ENCODE data around the gene C2.
"Not testable (repeated sequence)": the region's sequence is repeated elsewhere in the genome, so short reads cannot be mapped to it uniquely, and the experiment has no call there.

C2 gene

DNA sequence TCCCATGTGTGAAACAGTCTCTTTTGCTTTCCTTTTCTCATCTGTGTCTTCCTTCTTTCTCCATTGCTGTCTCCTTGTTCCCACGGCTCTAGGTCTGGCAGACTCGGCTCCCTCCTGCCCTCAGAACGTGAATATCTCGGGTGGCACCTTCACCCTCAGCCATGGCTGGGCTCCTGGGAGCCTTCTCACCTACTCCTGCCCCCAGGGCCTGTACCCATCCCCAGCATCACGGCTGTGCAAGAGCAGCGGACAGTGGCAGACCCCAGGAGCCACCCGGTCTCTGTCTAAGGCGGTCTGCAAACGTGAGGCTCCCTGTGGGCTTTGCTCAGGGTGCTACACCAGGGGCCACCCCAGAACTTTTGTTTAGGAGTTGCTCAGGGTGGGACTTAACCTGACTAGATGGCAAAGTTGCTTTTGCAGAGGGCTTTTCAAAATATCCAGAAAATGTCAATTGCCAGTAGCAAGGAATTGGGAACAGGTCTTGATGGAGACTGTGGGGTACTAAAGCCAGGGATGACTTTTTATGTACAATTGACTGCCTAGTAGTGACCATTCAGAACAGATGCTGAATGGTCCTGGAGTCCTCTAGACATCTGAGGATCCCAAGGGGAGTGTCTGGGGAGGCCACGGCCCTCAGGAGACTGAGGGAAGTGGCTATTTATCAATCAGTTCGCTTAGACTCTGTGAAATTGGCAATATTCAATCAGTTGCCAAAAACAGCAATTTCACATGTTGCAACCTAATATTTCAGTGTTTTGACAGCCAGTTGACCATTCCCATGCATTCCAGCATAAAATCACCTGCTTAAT lies 550 bp downstream of the C2 start:
- no peak for DNase-seq

DNA sequence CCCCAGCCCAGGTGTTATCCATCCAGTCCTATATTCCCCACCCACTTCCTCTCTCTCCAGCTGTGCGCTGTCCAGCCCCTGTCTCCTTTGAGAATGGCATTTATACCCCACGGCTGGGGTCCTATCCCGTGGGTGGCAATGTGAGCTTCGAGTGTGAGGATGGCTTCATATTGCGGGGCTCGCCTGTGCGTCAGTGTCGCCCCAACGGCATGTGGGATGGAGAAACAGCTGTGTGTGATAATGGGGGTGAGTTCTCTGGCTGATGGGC lies 1.1 kb downstream of the C2 start:
- DNase-seq = no peak

DNA sequence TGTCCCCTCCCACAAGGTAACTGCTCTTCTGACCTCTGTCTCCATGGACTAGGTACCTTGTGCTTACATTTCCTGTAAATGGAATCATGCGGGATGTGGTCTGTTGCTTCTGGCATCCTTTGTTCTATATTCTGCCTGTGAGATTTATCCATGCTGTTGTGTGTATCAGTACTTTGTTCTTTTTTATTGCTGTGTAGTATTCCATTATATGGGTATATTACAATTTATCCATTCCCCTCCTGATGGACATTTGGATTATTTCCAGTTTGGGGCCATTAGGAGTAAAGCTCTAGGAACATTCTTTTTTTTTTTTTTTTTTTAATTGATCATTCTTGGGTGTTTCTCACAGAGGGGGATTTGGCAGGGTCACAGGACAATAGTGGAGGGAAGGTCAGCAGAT lies 3.4 kb downstream of the C2 start:
- DNase-seq = no peak

DNA sequence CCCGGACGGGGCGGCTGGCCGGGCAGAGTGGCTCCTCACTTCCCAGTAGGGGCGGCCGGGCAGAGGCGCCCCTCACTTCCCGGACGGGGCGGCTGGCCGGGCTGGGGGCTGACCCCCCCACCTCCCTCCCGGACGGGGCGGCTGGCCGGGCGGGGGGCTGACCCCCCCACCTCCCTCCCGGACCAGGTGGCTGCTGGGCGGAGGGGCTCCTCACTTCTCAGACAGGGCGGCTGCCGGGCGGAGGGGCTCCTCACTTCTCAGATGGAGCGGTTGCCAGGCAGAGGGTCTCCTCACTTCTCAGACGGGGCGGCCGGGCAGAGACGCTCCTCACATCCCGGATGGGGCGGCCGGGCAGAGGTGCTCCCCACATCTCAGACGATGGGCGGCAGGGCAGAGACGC lies 4.6 kb downstream of the C2 start:
- not testable (repeated sequence) for DNase-seq

DNA sequence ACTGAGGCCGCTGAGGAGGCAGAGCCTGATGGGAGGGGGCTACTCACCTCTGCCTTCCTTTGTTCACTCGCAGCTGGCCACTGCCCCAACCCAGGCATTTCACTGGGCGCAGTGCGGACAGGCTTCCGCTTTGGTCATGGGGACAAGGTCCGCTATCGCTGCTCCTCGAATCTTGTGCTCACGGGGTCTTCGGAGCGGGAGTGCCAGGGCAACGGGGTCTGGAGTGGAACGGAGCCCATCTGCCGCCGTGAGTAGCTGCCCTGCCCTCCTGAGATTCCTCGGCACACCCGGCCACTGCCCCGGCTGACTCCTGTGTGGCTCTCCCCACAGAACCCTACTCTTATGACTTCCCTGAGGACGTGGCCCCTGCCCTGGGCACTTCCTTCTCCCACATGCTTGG lies 6.0 kb downstream of the C2 start:
- DNase-seq = no peak

DNA sequence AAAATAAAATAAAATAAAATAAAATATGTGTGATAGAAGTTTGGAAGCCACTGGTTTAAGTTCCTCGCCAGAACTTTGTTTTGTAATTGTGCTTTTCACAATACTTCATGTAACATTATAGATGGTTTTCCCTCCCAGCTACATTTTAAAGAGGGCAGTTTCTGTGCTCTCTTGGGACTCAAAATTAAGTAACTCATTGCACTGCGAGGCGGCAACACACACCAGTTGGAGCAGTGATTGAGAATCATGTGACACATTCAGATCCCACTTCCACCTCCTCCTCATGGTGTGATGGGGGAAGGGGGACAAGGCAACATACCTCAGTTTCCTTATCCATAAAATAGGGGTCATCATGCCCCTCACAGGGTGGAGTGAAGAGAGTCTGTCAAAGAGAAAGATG lies 7.5 kb downstream of the C2 start:
- peak in 2 of 3 donors; percentile 22 to 34 for DNase-seq

DNA sequence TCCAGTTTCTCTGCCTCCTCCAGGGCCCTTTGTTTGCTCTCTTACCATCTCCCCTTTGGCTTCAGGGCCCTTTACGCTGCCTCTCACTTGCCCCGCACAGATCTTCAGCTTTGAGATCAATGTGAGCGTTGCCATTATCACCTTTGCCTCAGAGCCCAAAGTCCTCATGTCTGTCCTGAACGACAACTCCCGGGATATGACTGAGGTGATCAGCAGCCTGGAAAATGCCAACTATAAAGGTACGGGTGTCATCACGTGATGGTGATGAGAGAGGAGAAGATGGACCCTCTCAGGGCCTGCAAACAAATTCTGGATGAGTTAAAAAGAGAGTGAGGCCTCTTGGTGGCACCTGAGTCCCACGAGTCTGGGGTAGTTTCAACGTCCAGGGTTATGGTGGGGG lies 8.3 kb downstream of the C2 start:
- no peak for DNase-seq

DNA sequence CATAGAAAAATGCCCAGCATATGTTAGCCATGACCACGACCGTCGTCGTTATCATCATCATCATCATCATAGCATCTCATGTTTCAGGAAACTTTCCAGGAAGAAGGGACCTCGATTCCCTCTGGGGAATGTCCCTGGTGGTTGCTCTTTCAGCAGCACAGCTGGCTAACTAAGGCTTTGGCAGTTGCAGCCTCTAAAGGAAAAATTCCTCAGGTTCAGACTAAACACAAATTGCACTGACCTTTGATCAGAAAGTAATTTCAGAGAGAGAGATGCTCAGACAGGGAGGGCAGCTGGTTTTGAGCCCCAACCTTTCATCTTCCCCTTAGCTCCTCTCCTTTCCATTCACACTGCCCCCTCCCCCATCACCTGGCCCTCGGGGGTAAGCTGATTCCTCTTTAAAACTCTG lies 12.7 kb downstream of the C2 start:
- peak; percentile 23 to 53 (median 46) for DNase-seq

DNA sequence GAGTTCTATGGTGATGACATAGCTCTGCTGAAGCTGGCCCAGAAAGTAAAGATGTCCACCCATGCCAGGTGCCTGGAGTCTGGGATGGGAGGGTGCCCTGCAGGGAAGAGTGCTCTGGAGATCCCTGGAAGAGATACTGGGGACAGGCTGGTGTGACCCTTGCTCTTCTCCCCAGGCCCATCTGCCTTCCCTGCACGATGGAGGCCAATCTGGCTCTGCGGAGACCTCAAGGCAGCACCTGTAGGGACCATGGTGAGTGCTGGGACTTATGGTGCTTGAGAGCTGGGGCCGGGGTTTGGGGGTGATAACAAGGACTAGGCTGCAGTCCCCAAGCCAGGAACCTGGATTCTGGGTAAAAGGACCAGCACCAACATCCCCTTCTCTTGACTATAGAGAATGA lies 16.2 kb downstream of the C2 start:
- DNase-seq = no peak

DNA sequence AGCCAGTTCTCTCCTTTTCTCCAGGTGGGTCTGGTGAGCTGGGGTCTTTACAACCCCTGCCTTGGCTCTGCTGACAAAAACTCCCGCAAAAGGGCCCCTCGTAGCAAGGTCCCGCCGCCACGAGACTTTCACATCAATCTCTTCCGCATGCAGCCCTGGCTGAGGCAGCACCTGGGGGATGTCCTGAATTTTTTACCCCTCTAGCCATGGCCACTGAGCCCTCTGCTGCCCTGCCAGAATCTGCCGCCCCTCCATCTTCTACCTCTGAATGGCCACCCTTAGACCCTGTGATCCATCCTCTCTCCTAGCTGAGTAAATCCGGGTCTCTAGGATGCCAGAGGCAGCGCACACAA lies 17.6 kb downstream of the C2 start:
- DNase-seq = no peak

DNA sequence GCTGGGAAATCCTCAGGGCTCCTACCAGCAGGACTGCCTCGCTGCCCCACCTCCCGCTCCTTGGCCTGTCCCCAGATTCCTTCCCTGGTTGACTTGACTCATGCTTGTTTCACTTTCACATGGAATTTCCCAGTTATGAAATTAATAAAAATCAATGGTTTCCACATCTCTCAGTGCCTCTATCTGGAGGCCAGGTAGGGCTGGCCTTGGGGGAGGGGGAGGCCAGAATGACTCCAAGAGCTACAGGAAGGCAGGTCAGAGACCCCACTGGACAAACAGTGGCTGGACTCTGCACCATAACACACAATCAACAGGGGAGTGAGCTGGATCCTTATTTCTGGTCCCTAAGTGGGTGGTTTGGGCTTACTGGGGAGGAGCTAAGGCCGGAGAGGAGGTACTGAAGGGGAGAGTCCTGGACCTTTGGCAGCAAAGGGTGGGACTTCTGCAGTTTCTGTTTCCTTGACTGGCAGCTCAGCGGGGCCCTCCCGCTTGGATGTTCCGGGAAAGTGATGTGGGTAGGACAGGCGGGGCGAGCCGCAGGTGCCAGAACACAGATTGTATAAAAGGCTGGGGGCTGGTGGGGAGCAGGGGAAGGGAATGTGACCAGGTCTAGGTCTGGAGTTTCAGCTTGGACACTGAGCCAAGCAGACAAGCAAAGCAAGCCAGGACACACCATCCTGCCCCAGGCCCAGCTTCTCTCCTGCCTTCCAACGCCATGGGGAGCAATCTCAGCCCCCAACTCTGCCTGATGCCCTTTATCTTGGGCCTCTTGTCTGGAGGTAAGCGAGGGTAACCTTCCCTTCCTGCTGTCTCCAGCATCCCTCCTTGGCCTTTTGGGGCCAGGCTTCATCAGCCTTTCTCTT lies 18.2 kb downstream of the C2 start, which contains the start of gene CFB:
TSS of gene CFB (plus strand) at position 589 of the 863 bp plus-strand sequence. CDS start at position 716, 127 bp downstream.
- DNase-seq = peak; percentile 86 to 92 (median 90)

DNA sequence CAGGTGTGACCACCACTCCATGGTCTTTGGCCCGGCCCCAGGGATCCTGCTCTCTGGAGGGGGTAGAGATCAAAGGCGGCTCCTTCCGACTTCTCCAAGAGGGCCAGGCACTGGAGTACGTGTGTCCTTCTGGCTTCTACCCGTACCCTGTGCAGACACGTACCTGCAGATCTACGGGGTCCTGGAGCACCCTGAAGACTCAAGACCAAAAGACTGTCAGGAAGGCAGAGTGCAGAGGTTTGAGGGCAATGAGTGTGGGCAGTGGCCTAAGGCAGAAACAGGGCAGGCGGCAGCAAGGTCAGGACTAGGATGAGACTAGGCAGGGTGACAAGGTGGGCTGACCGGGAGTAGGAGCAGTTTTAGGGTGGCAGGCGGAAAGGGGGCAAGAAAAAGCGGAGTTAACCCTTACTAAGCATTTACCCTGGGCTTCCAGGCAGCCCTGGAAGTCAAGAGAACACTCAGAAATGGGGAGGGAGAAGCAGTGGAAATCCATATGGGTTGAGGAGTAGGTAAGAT lies 18.9 kb downstream of the C2 start:
- DNase-seq = no peak

DNA sequence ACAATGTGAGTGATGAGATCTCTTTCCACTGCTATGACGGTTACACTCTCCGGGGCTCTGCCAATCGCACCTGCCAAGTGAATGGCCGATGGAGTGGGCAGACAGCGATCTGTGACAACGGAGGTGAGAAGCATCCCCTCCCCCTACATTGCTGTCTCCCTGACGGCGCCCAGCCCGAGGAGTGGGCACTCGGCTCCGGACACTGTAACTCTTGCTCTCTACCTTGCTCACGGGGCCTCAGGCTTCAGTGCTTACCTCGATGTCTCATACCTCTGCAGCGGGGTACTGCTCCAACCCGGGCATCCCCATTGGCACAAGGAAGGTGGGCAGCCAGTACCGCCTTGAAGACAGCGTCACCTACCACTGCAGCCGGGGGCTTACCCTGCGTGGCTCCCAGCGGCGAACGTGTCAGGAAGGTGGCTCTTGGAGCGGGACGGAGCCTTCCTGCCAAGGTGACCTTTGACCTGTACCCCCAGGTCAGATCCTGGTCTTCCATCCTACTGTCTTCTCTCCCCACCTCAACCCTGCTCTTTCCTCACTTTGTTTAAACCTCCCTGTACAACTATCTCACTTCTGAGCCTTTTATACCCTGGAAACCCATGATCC lies 19.7 kb downstream of the C2 start:
- no peak for DNase-seq

DNA sequence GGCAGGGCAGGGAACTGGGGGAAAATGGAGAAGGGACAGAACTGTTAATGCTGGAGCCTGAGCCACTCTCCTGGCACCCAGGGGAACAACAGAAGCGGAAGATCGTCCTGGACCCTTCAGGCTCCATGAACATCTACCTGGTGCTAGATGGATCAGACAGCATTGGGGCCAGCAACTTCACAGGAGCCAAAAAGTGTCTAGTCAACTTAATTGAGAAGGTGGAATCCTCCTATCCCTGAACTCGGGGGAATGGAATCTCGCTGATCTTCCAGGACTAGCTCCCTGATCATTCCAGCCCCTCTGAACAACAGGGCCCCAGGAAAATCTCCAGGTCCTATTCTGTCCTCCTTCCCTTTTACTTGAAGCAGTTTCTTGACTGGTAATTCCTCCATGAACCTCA lies 20.3 kb downstream of the C2 start:
- no peak for DNase-seq

DNA sequence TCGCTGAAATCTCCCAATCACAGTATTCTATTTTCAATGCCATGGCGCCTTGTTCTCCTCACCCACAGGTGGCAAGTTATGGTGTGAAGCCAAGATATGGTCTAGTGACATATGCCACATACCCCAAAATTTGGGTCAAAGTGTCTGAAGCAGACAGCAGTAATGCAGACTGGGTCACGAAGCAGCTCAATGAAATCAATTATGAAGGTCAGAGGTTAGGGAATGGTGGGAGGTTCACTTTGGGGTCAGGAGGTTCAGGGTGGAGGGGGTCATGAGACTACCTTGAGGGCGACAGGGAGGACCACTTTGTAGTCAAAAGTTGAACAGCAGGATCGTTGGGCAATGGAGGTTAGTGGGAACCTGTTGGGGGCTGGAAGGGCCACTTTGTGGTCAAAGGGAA lies 20.8 kb downstream of the C2 start:
- DNase-seq = no peak

DNA sequence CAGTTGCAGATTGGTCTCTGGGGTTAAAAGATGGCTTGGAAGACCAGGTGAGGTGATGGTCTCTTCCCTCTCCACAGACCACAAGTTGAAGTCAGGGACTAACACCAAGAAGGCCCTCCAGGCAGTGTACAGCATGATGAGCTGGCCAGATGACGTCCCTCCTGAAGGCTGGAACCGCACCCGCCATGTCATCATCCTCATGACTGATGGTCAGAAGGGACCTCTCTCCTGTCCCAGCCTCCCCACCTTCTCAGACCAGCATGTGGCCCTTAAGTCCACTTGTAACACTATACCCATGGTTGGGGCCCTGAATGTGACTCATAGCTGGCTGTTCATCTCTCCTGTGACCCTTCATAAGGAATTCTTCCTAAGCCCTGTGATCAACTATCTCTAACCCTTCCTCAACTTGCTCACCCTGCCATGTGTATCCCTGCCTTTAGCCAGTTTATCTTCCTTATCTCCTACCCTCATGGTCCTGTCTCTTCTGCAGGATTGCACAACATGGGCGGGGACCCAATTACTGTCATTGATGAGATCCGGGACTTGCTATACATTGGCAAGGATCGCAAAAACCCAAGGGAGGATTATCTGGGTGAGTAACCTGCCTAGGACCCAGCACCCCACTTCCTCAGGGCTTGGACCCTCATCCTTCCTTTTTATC lies 21.4 kb downstream of the C2 start:
- DNase-seq = peak; percentile 64 to 72 (median 68)

DNA sequence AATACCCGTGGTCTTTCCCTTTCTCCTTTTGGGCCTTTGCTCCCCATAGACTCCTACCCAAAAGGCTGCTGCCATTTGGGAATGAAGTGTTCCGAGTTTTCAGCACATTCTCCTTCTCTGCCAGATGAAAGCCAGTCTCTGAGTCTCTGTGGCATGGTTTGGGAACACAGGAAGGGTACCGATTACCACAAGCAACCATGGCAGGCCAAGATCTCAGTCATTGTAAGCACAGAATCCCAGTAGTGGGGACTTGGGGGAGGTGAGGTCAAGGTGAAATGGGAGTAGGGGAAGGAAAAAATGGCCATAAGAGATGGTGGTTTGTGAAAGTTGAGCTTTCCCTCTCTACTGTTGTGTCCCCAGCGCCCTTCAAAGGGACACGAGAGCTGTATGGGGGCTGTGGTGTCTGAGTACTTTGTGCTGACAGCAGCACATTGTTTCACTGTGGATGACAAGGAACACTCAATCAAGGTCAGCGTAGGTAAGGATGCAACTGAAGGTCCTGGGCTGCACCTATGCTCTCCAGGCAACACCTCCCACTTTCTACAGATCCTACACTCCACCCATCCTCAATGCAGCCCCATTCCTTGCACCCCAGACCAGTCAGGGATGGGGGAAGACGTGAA lies 22.5 kb downstream of the C2 start:
- no peak for DNase-seq

DNA sequence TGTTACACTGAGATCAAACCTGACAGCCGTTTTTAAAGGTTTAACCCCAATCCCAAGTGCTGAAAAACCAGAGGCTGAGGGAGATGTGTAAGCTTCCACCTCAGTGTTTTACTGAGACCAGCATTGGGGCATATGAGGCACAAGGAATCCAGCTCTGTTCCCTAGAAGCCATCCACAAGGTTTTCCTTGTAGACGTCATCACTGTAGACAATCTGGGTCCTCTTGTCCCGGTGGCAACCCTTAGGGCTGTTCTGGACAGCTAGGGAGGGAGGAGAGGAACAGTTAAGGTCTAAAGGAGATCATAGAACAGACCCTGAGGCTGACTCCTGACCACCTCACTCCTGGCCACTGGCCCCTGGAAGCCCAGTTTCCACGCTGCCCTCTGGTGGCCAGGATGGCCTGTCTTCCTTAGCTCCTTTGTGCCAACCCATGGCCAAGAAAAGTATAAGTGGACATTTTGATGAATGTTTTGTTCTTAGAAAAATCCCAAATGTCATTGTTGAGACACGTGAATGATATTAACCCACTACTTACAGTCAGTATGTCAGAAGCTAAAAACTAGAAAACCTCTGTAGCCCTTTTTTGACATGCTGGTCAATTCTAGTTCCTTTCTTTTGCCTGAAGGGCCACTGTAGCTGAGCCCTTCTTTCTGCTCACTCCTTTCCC lies 24.8 kb downstream of the C2 start:
- peak; percentile 87 to 90 (median 87) for DNase-seq

DNA sequence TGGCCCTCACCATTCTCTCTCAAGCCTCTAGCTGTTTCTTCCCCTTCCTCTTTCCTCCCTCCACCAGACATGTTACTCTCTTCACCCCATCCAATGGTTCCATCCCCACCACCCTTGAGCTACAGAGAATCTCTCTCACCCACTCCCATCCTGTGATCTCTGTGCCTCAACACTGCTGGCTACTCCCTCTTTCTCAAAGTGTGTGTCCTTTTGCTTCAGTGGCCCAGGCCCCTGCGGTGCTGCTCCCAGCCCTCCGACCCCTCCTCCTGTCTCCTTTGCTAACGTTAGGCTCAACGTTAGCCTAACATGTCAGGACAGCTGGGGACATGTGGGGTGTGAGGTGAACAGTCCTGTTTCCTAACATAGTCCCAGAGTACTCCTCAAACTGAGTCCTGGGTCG lies 25.4 kb downstream of the C2 start:
- DNase-seq = no peak

DNA sequence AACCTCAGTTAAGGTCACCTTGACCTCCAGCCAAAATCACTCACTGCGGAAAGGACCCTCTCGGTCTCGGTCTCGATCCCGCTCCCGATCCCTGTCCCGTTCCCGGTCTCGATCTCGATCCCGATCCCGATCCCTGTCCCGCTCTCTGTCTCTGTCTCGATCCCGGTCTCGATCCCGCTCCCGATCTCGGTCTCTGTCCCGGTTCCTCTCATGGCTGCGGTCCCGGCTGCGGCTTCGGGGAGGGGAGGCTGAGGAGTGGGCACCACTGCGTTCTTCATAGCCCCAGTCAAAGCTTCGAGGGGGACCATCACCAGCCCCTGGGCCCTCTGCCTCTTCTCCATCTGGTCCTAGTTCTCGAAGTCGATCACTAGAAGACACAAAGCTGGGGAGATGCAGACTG lies 27.0 kb downstream of the C2 start:
- DNase-seq = no peak

DNA sequence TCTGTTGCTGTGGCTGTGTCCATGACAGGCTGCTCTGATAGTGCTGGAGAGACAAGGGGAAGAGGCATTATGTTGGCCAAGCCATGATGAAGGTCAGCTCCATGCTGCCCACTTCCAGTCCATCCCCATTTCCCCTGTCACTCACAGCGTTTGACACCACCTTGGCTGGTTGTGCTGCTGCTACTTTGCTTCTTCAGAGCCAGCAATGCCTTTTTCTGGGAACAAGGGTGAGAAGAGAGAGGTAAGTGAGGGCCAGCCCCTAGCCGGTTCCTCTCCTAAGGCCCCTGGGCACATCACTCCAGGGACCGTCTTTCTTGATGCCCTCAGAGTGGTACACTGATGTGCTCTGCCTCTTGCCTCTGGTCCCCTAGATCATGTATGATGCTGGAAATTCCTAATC lies 29.3 kb downstream of the C2 start:
- DNase-seq = no peak

DNA sequence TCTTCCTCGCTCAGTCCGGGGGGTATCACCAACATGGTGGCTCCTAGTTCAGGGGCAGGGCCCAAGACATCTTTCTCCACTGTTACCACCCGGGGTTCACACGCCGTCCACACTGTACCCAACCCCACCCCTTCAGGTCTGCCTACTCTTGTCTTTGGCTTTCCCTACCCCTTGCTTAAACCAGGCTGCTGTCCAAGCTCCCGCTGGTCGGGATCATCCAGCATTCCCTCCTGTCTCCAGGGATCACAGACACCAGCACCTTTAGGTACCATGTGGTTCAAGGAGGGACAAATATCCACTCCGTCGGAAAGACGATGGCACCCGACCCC lies 30.9 kb downstream of the C2 start:
- DNase-seq = no peak

All from suppressor macrophage treated with lipopolysaccharide for 1 hour (primary cell).